HuH-7.5 (cell line): ENCODE measurements around the gene SPPL3.
"Not testable (repeated sequence)": the region's sequence is repeated elsewhere in the genome, so short reads cannot be mapped to it uniquely, and the experiment has no call there.

Source experiments
- DNase-seq: peaks from one replicate; pipeline ENCODE4 v3.0.0; 2011; ENCODE audit warnings: low spot score

The SPPL3 gene

GRCh38 chr12:120920178-120920577, 16.0 kb upstream of the SPPL3 start:
- no peak for DNase-seq

GRCh38 chr12:120917748-120918147, 13.6 kb upstream of the SPPL3 start:
- DNase-seq = no peak

- no peak for DNase-seq
Measured at GRCh38 chr12:120916561-120916960, 12.4 kb upstream of the SPPL3 start.

- DNase-seq = no peak
Measured at GRCh38 chr12:120914794-120915193, 10.6 kb upstream of the SPPL3 start.

GRCh38 chr12:120909633-120910298, 5.6 kb upstream of the SPPL3 start:
- DNase-seq = no peak

GRCh38 chr12:120905856-120906384, 1.8 kb upstream of the SPPL3 start:
- no peak for DNase-seq

- DNase-seq = peak; percentile 20
Measured at GRCh38 chr12:120903412-120904196, 554 bp downstream of the SPPL3 start.

GRCh38 chr12:120902846-120903411, 1.2 kb downstream of the SPPL3 start:
- peak; percentile 23 for DNase-seq

GRCh38 chr12:120901818-120902217, 2.3 kb downstream of the SPPL3 start:
- no peak for DNase-seq

GRCh38 chr12:120901101-120901500, 3.1 kb downstream of the SPPL3 start:
- not testable (repeated sequence) for DNase-seq

- DNase-seq = no peak
Measured at GRCh38 chr12:120895532-120895931, 8.6 kb downstream of the SPPL3 start.

GRCh38 chr12:120892265-120892664, 11.9 kb downstream of the SPPL3 start:
- DNase-seq = no peak

GRCh38 chr12:120890963-120891362, 13.2 kb downstream of the SPPL3 start:
- no peak for DNase-seq

- no peak for DNase-seq
Measured at GRCh38 chr12:120887253-120888043, 16.7 kb downstream of the SPPL3 start.

- DNase-seq = no peak
Measured at GRCh38 chr12:120886199-120887018, 17.7 kb downstream of the SPPL3 start.

- no peak for DNase-seq
Measured at GRCh38 chr12:120885521-120885920, 18.6 kb downstream of the SPPL3 start.

GRCh38 chr12:120884644-120885043, 19.5 kb downstream of the SPPL3 start:
- DNase-seq = no peak

GRCh38 chr12:120882055-120882555, 22.1 kb downstream of the SPPL3 start:
- DNase-seq = no peak

GRCh38 chr12:120879718-120880300, 24.3 kb downstream of the SPPL3 start:
- no peak for DNase-seq

- DNase-seq = no peak
Measured at GRCh38 chr12:120879102-120879501, 25.1 kb downstream of the SPPL3 start.
